Smooth muscle cell (in vitro differentiated cells): ENCODE results near the gene CPE. TPM values are rescaled to one million over a fixed set of nuclear protein-coding genes. Genes with fewer than 3 reads are reported as not detected.

Experiments
- DNase-seq: peaks from one replicate; lab custom pipeline; 2025; ENCODE audit not compliant: unreplicated experiment; lab: John Stamatoyannopoulos, UW
- H2AFZ ChIP-seq: fragments of 200-600 bp; sonication (generic); 2 replicates; pipeline ENCODE4 v1.6.0; 2016; ENCODE audit warnings: antibody characterized with exemption, low read depth, mild to moderate bottlenecking
- H3F3A ChIP-seq: fragments of 200-600 bp; sonication (generic); 2 replicates; pipeline ENCODE4 v1.6.0; 2017; ENCODE audit warnings: antibody characterized with exemption, low read depth
- H3K27ac ChIP-seq: fragments of 200-600 bp; sonication (generic); 2 replicates; pipeline ENCODE4 v1.5.1; 2016; ENCODE audit warnings: low read depth, mild to moderate bottlenecking
- H3K27me3 ChIP-seq: fragments of 200-600 bp; sonication (generic); 2 replicates; pipeline ENCODE4 v1.6.1; 2016; ENCODE audit warnings: low read depth, mild to moderate bottlenecking
- H3K36me3 ChIP-seq: fragments of 200-600 bp; sonication (generic); 2 replicates; pipeline ENCODE4 v1.5.1; 2016; ENCODE audit warnings: low read depth
- H3K4me1 ChIP-seq: fragments of 200-600 bp; sonication (generic); 2 replicates; pipeline ENCODE4 v1.5.1; 2016; ENCODE audit warnings: low read depth
- H3K4me2 ChIP-seq: fragments of 200-600 bp; sonication (generic); 2 replicates; pipeline ENCODE4 v1.6.0; 2016; ENCODE audit warnings: mild to moderate bottlenecking
- H3K4me3 ChIP-seq: fragments of 200-600 bp; sonication (generic); 2 replicates; pipeline ENCODE4 v1.5.1; 2016; ENCODE audit warnings: mild to moderate bottlenecking
- H3K79me2 ChIP-seq: fragments of 200-600 bp; sonication (generic); 2 replicates; pipeline ENCODE4 v1.6.0; 2016; ENCODE audit warnings: low read depth, mild to moderate bottlenecking
- H3K9ac ChIP-seq: fragments of 200-600 bp; sonication (generic); 2 replicates; pipeline ENCODE4 v1.6.0; 2016; ENCODE audit warnings: low read depth
- H3K9me3 ChIP-seq: fragments of 200-600 bp; sonication (generic); replicated peaks from 2 replicates; pipeline ENCODE4 v1.5.1; 2016; ENCODE audit warnings: low read depth
- H4K20me1 ChIP-seq: fragments of 200-600 bp; sonication (generic); 2 replicates; pipeline ENCODE4 v1.6.0; 2016; ENCODE audit warnings: low read depth
- WGBS: methylation state at CpG from one replicate; pipeline ENCODE4 v1.1.7; 2016; ENCODE audit warnings: low lambda C conversion rate; 5-methylcytosine and 5-hydroxymethylcytosine counted together
- polyA plus RNA-seq: library from polyadenylated mRNA; unstranded; fragments of >200 nt; fragmentation: Nextera tagmentation; extraction: Ambion mirVana; gene quantifications from 2 replicates; pipeline ENCODE4 v1.2.1, GENCODE V29; 2016
- total RNA-seq: library from RNA; depleted of rRNA; stranded (reverse); fragments of >200 nt; gene quantifications from 2 replicates; pipeline ENCODE4 v1.2.3, GENCODE V29; 2014
- TF ChIP-seq, protein P1 (sequence below): fragments of 200-600 bp; sonication (generic); IDR thresholded peaks from 2 replicates; pipeline ENCODE4 v1.5.1; 2017; ENCODE audit warnings: borderline replicate concordance, mild to moderate bottlenecking, antibody characterized with exemption; ENCODE audit not compliant: insufficient read depth, poor library complexity, severe bottlenecking

Gene CPE
- total and polyA plus RNA-seq, 2 experiments from 2014 or later, result 45.9 to 47.6 TPM

DNA sequence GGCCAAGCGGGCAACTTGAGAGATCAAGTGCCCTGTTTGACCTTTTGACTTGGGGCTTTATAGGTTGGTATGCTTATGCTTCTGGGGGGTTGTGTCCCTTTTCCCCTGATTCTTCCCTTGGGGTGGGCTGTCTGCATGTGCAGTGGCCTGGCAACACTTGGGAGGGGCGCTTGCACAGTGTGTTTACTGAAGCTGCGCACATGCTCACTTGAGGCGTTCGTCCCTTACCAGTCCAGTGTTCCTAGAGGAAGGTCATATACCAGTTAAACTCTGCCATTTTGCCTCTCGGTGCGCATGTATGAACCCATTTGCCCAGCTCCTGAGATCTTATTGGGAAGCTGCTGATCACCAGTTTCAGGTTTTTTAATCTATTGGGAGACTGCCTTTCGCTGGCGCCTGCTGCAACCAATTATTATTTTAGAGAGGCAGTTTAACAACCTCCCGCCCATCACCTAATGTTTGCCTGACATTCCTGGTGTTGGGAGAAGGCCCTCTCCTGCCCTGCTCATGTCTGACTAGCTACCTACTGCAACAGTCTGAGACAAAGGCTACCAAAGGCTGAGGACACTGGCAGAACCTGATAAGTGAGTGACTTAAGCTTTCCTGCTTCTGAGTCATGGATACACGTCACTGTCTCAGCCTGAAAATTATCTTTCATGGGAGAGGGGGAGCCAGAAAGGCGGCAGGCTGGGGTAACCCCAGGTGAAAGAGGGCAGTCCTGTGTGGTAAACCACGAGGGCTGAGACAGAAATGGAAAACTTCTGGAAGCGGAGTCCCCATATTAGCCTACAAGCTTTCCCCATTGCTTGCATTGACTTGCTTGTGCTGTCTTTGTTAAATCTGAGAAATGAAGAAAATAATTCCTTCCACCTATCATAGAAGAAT lies 97.6 kb downstream of the CPE start:
- Histone ChIP-seq H3K79me2 (no peaks in the 10 kb centered on the region), H3K9ac (no peak overlapping the region), H2AFZ (no peak overlapping the region), H3K27ac (peak overlapping the region; percentile 86), H3K36me3 (no peaks in the 10 kb centered on the region), H3F3A (no peaks in the 10 kb centered on the region), H3K4me1 (no peaks in the 10 kb centered on the region), H3K4me3 (no peak overlapping the region), H4K20me1 (no peaks in the 10 kb centered on the region), H3K27me3 (no peaks in the 10 kb centered on the region), H3K4me2 (no peak overlapping the region), H3K9me3 (peaks cover 11% of the 10 kb centered on the region)
- TF ChIP-seq, protein P1, sequence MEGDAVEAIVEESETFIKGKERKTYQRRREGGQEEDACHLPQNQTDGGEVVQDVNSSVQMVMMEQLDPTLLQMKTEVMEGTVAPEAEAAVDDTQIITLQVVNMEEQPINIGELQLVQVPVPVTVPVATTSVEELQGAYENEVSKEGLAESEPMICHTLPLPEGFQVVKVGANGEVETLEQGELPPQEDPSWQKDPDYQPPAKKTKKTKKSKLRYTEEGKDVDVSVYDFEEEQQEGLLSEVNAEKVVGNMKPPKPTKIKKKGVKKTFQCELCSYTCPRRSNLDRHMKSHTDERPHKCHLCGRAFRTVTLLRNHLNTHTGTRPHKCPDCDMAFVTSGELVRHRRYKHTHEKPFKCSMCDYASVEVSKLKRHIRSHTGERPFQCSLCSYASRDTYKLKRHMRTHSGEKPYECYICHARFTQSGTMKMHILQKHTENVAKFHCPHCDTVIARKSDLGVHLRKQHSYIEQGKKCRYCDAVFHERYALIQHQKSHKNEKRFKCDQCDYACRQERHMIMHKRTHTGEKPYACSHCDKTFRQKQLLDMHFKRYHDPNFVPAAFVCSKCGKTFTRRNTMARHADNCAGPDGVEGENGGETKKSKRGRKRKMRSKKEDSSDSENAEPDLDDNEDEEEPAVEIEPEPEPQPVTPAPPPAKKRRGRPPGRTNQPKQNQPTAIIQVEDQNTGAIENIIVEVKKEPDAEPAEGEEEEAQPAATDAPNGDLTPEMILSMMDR, result no peak
- 76% methylated on average over 14 of the region's 14 CpGs for WGBS
- no peak for DNase-seq

DNA sequence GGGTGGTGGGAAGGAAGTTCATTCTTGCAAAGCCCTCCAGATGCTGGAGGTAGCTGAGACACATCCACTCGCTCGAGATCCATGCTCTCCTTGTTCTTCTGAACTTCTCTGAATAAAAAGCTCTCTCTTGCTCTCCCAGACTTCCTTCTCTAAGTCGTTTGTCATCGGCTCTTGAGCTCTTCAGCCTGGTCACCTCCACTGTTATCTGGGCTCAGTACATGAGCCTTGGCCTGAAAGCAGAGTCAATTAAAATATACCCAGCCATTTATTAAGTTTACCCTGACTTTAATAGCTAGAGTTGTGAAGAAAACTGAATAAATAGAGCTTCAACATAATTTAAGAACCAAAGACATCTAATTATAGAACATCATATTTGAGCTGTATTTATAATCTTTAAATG lies 99.0 kb downstream of the CPE start:
- DNase-seq, result no peak
- no peaks in the 10 kb centered on the region for H3F3A ChIP-seq
- no peak overlapping the region for H3K4me3 ChIP-seq
- no peak overlapping the region for H2AFZ ChIP-seq
- TF ChIP-seq, protein P1, result no peak
- H3K9me3 ChIP-seq, result peaks cover 9% of the 10 kb centered on the region
- 94% methylated on average over 4 of the region's 4 CpGs for WGBS
- no peaks in the 10 kb centered on the region for H4K20me1 ChIP-seq
- no peak overlapping the region for H3K4me2 ChIP-seq
- no peaks in the 10 kb centered on the region for H3K4me1 ChIP-seq
- no peak overlapping the region for H3K9ac ChIP-seq
- peak overlapping the region; percentile 48 for H3K27ac ChIP-seq
- H3K27me3 ChIP-seq, result no peaks in the 10 kb centered on the region
- H3K36me3 ChIP-seq, result no peaks in the 10 kb centered on the region
- H3K79me2 ChIP-seq, result no peaks in the 10 kb centered on the region

DNA sequence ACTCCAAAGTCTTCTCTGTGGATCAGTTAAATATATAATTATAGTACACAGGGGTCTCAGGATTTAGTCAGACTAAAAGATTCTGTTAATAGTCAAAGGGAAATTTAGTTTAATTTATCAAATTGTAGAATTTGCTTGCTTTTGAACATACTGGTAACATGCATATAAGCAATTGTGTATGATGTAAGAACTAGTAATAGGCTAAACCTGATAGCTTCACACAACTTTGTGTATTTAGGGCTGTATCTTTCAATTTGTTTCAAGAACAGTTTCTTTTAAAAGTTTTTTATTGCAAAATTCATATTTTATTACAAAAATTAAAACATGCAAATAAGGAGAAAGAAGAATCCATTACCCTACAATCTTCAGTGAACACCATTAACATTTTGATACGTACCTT lies 99.5 kb downstream of the CPE start:
- no peaks in the 10 kb centered on the region for H3K4me1 ChIP-seq
- DNase-seq, result no peak
- H3K79me2 ChIP-seq, result no peaks in the 10 kb centered on the region
- H3K4me3 ChIP-seq, result no peak overlapping the region
- no peak overlapping the region for H3K4me2 ChIP-seq
- TF ChIP-seq, protein P1, result no peak
- no peaks in the 10 kb centered on the region for H3K36me3 ChIP-seq
- 97% methylated on average over 1 of the region's 1 CpG for WGBS
- H3K9ac ChIP-seq, result no peak overlapping the region
- H3K9me3 ChIP-seq, result peaks cover 9% of the 10 kb centered on the region
- no peaks in the 10 kb centered on the region for H4K20me1 ChIP-seq
- peak overlapping the region; percentile 48 for H3K27ac ChIP-seq
- H2AFZ ChIP-seq, result no peak overlapping the region
- H3K27me3 ChIP-seq, result no peaks in the 10 kb centered on the region
- H3F3A ChIP-seq, result no peaks in the 10 kb centered on the region
